ENCODE data around the gene LPXN. TPM values are rescaled to one million over a fixed set of nuclear protein-coding genes. Genes with fewer than 3 reads are reported as not detected.

Gene LPXN
- total RNA-seq (2014; rRNA removed; shearing (Covaris generic)): 13.1 and 19.8 TPM in 2 replicates

DNA sequence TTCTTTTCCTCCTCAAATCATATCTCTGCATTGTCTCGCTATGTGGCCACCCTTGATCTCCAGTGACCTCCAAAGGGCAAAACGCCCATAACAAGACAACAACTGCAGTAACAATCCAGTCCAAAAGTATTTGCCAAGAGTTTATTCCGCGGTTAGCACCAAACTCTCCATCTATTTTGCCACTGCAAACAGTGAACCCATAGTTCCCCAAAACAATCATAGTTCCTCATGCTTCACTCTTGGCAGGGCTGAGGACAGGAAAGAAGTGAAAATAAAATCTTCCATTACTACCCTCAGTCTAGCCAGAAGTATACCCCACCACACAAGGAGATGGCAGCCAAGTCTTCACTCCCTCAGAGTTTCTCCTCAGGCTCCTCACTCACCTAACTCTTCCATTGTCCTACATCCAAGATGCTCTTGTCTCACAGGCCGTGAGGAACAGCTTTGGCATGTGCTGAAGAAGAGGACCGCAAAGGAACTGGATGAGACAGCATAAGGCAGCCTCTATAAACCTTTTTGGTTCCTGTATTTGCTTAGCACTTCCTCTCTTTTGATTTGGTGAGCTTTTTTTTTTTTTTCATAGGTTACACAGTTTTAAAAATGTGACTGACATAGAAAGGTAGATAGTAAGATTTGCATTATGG, at the start of gene LPXN:
Gene LPXN (minus strand): TSS at position 480 of the 644 bp plus-strand sequence. CDS start 84 bp downstream, at position 396.

DNA sequence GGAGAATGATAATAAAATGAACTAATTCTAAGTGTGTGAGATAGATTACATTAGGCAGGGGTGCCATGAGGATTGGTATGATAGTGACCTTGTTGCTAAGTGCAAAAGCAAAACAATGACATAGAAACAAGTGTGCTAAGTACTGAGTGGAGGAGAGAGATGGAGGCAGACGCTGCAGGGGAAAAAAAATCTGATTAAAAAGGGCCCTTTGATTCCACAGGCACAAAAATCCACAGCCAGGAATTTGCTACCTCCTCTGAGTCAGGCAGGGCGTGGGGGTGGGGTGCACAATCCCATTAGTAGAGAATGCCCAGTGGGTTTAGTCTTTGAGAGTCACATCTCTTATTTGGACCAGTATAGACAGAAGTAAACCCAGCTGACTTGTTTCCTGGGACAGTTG, 46.7 kb upstream of the LPXN start, which contains the start of gene CNTF:
Gene CNTF (plus strand): TSS at position 322 of the 400 bp plus-strand sequence. CDS start 88 bp downstream, outside the sequence.

DNA sequence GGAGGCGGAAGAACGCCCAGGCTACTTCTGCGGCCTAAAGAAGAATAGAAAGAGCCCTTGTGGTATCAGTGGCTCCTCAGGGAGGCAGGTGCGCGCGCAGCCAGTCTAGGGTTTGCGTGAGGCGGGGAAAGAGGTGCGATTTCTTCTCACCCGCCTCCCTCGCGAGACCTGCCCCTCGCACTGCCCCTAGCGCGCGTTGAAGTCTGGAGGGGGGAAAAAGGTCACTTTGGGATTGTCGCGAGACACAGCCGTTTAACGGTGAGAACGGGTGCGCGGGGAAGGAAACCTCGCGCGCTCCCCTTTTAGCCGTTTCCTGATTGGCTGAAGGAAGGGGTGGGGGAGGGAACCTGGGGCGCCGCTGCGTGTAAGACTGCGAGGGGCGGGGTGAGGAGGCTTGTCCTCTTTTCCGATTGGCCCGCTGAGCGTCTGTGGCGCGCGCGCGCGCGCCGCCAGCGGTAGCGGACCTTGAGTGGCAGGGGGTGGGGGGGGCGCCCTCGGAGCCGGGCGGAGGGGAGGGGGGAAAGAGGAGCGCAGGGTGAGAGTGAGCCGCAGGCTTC, 3.1 kb upstream of the LPXN start, which contains the start of gene ZFP91:
Gene ZFP91 (plus strand): TSS at position 429 of the 557 bp plus-strand sequence. CDS start 219 bp downstream, outside the sequence.

GRCh38 chr11:58508005-58508404, 67.7 kb downstream of the LPXN start, which contains the start of gene OR5B21:
TSS of gene OR5B21 (minus strand) at chr11:58508105. CDS start at chr11:58508105, 0 bp downstream.

Other genes with a start within 250 kb of the LPXN start
- gene OR5B17, start 216.8 kb downstream of the LPXN start, total RNA-seq (2014; rRNA removed; shearing (Covaris generic)): not detected in 2 replicates
- not detected in 2 replicates for gene OR5B3, start 169.0 kb downstream of the LPXN start, total RNA-seq (2014; rRNA removed; shearing (Covaris generic))
- not detected in 2 replicates for gene OR5B2, start 147.7 kb downstream of the LPXN start, total RNA-seq (2014; rRNA removed; shearing (Covaris generic))
- not detected in 2 replicates for gene OR5B12, start 133.6 kb downstream of the LPXN start, total RNA-seq (2014; rRNA removed; shearing (Covaris generic))
- not detected in 2 replicates for gene OR5B21, start 67.8 kb downstream of the LPXN start, total RNA-seq (2014; rRNA removed; shearing (Covaris generic))
- 53.8 and 60.8 TPM in 2 replicates for gene ZFP91, start 3.2 kb upstream of the LPXN start, total RNA-seq (2014; rRNA removed; shearing (Covaris generic))
- gene CNTF, start 46.8 kb upstream of the LPXN start, total RNA-seq (2014; rRNA removed; shearing (Covaris generic)): 3.9 and 5.5 TPM in 2 replicates
- not detected in 2 replicates for gene GLYAT, start 156.1 kb upstream of the LPXN start, total RNA-seq (2014; rRNA removed; shearing (Covaris generic))